Measurements from ENCODE around the gene KDM4E.
"Not testable (repeated sequence)": the region's sequence is repeated elsewhere in the genome, so short reads cannot be mapped to it uniquely, and the experiment has no call there.

Gene KDM4E

DNA sequence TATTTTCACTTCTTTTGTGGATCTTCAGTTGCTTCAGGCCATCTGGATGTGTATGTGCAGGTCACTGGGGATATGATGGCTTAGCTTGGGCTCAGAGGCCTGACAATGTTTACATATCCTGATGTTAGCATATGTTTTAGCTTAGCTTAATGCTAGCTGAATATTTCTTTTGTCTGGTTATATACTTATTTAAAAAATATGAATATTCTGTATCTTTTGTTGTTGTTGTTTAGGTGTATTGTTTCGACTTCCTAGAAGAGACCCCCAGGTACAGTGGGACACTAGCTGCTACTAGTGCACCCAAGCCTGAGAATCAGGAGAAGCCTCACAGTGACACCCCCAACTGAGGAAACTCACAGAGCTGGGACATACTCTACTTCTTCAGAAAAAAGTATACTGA is at the start of gene KDM4E:
KDM4E (plus strand) TSS at position 301 of the 400 bp plus-strand sequence. CDS start 300 bp downstream, outside the sequence.
- no peak for DNase-seq

DNA sequence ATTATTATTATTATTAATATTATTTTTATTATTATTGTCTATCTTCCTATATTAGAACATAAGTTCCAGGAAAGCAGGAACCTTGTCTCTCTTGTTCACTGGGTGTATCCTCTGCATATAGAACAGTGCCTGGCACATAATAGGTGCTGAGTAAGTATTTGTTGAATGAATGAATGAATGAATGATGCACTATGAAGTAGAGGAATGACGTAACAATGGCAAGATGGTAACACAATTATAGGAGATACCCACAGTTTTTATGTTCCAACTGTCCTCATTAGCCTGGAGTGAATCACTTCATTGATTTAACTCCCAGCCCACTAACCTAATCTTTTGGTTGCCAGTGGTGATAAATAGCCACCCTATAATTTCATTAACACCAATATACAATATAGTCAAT is 49.5 kb upstream of the KDM4E start:
- DNase-seq = no peak

DNA sequence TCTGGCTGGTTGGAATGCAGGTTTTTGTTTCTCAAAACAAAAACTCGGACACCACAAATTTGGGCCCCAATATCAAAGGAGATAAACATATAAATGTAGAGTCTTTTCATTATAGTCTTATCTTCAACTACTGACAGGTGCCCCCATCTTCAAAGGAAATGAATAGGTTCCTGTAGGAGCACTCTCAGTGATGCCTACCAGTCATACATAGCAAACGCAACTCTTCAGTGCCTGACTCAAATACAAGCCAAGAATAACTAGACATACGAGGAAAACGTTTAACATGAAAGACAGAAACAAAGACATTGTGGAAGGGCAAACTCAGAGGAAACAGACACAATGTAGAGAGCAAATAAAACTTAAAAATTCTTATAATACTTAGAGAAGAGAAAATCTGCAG is 37.7 kb upstream of the KDM4E start:
- DNase-seq = no peak

DNA sequence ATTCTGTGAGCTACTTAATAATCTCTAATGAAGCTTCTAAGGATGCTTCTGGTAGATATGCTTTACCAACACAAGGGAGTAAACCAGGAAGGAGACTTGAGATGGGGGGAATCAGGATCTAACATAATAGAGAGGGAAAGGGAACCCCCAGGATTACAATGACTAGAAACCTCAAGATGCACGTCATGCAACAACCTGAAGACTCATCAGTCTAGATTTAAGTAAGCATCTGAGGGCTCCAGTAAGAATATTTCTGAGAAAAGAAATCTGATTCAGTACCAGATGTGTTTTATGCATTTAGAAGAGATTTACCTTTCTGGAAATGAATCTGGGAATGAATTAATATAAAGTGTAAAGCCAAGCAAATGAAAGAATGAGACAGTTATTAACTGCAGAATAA is 36.3 kb upstream of the KDM4E start:
- DNase-seq = no peak

DNA sequence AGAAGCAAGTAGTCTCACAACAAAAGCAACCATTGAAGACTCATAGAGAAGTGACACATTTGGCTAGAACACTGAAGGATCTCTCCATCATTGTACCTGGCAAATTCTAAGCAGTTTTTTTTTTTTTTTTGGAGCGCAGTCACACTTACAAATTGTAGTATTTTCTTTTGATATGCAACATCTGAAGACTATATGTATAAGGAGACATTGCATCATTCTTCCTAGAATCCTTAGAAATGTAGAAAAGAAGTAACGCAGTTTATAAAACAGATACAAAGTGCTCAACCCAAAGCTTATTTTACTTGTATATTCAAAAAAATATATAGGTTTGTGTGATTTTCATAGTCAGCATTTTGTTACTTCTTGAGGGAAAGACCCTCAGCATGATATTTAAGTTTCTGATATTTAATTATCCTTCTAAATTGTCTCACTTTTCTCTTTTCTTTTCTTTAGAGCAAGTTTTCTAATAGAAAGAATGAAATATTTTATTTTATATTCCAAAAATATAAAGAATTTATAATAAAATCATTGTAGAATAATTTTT is 31.6 kb upstream of the KDM4E start:
- no peak for DNase-seq

DNA sequence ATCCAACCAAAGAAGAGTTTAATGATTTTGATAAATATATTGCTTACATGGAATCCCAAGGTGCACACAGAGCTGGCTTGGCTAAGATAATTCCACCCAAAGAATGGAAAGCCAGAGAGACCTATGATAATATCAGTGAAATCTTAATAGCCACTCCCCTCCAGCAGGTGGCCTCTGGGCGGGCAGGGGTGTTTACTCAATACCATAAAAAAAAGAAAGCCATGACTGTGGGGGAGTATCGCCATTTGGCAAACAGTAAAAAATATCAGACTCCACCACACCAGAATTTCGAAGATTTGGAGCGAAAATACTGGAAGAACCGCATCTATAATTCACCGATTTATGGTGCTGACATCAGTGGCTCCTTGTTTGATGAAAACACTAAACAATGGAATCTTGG is 27.6 kb upstream of the KDM4E start:
- DNase-seq = no peak

DNA sequence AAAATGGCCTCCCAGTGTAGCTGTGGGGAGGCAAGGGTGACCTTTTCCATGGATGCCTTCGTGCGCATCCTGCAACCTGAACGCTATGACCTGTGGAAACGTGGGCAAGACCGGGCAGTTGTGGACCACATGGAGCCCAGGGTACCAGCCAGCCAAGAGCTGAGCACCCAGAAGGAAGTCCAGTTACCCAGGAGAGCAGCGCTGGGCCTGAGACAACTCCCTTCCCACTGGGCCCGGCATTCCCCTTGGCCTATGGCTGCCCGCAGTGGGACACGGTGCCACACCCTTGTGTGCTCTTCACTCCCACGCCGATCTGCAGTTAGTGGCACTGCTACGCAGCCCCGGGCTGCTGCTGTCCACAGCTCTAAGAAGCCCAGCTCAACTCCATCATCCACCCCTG is 26.8 kb upstream of the KDM4E start:
- no peak for DNase-seq

DNA sequence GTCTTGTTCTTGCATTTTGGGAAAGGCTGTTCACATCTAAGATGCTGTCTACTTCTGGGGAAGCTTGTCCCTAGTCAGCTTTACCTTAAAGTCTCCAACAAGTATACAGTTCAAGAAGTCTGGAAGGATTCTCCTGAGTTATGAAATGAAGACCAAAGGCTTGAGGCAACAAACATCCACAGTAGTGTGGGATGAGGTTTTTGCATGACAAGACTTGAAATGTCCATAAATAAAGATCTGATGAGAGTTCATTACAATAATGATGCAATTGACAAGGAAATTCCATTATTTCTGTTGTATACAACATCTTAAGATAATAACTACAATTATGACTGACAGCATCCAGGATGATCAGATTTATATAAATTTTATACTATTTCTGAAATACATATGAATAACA is 21.3 kb upstream of the KDM4E start:
- no peak for DNase-seq

DNA sequence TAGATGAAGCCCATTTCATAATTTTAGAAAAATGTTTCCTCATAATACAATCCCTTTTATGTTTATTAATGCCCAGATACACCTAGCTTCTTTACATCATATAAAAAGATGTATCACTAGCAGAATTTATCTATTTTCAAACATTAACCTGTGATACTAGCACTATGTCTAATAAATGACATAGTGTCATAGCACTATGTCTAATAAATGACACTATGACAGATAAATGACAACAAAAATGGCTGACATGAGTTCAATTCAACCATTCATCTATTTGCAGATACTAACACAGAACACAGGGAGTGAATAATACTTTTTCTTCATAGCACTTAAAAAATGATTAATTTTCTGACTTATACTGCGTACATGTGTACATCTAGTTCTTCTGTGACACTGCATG is 19.4 kb upstream of the KDM4E start:
- no peak for DNase-seq

DNA sequence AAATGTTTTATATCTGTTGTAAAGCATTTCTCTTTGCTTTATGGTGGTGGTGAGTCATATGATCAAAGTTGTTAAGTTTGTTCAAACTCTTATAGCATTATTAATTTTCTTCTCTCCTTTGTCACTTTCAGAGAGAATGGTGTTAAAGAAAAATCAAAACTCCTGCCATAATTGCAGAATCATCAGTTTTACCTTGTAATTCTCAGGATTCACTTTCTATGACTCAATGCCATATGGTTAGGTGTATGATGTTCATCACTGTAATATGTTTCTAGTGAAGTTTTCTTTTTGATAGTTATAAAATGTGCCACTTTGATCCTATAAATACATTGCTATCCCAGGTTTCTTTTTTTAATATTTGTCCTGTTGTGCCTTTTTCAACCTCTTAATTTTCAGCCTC is 13.7 kb upstream of the KDM4E start:
- no peak for DNase-seq

DNA sequence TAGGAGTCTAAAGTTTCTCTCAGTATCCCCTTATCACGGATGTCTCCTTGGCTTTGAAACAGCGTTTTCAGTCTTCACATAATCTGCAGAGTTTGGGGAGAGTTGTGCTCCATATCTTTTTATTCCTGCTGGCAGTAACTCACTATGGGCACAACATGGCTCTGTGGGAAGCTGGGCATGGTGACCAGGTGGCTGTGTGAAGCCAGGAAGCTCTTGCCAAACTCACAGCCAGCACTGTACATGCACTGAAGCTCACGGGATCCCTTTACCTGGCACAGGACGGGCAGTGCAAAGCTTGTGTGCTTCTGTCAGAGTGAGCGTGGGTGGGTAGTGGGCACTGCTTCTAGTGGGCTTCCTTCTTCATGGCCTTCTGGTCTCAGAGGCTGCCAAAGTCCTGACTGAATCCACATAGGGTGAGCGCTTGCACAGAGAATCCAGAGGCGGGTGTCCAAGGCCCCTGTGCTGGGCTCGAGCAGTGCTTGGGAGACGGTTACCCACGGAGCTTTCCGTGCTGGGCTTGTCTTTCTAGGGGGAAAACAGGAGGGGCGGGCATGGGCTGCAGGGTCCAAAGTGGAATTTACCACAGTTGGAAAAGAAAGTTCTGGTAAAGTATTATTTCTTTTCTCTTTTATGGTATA is 10.8 kb upstream of the KDM4E start:
- no peak for DNase-seq

DNA sequence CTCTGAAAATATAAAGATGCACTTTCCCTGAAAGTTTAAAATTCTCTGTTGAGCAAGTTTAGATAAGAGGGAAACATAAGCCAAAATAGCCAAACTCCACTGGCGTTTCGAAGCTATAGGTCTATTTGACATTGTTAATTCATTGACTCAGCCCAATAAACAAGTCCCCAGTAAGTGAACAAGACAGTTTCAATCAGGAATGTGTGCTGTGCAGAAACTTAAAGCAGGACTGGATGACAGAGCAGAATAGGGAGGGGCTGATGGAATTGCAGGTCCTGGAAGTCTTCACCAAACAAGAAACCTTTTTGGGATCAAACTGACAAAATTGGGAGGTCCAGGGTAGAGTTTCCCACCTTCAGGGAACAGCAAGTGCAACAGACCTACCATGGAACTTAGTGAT is 8.9 kb upstream of the KDM4E start:
- DNase-seq = no peak

DNA sequence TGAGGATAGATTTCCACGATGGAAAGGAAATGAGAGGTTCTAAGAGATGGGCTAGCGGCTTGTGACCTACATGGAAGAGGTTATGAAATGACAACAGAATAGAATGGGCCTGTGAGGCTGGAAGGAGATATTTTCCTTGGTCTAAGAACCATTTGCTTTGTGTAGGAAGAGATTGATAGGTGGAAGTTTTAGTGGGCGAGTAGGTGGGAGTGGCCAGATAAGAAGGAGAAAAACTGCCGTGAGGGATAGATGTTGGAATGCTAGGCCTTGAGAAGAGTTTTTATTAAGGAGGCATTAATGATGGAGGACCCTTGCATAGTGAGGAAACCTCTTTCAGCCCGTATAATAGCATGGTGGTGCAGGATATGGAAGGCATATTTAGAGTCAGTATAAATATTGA is 3.6 kb upstream of the KDM4E start:
- not testable (repeated sequence) for DNase-seq

DNA sequence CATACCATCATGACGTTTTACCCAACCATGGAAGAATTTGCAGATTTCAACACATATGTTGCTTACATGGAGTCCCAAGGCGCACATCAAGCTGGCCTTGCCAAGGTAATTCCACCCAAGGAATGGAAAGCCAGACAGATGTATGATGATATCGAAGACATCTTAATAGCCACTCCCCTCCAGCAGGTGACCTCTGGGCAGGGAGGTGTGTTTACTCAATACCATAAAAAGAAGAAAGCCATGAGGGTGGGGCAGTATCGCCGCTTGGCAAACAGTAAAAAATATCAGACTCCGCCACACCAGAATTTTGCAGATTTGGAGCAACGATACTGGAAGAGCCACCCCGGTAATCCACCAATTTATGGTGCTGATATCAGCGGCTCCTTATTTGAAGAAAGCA is 536 bp downstream of the KDM4E start:
- DNase-seq = not testable (repeated sequence)

DNA sequence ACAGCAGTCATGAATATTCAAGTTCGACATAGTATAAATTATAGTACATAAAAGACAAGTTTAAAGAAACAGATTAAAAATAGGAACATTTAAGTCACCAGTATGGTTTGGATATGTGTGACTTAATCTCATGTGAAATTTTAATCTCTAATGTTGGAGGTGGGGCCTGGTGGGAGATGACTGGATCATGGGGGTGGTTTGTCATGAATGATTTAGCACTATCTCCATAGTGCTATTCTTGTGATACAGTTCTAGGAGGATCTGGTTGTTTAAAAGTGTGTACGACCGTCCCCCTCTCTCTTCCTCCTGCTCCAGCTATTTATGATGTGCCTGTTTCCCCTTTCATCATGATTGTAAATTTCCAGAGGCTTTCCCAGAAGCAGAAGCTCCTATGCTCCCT is 3.3 kb downstream of the KDM4E start:
- DNase-seq = no peak

DNA sequence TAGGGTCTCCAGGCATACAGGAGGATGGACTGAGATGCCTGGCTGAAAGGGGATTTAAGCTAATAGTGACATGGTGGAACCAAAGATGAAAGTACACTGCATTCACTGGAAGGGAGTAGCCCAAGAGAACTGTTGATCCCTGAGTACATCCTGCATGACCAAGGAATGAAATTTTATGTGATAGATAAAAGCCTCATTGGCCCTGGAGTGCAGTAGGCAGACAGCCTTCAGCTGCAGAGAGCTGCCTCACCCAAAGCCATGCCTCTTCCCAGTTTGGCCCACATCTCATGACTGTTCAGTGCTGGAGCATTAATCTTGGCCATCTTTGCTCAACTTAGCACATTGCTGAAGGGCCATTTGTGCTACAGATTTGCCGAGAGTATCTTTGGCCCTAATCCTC is 8.0 kb downstream of the KDM4E start:
- no peak for DNase-seq

DNA sequence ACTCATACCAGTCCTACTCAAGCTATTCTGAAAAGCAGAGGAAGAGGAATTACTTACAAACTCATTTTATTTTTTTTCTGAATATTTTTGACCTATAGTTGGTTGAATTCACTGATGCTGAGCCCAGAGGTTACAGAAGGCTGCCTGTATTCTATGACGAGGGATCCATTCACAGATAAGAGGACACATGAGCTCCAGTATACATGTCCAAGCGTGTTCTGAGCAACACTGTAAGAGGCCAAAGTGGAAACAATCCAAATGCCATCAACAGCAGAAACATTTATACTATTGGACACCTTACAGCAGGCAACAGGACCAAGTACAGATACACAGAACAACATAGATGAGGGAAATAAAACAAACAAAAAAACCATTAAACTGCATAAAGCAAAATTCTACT is 10.3 kb downstream of the KDM4E start:
- no peak for DNase-seq

DNA sequence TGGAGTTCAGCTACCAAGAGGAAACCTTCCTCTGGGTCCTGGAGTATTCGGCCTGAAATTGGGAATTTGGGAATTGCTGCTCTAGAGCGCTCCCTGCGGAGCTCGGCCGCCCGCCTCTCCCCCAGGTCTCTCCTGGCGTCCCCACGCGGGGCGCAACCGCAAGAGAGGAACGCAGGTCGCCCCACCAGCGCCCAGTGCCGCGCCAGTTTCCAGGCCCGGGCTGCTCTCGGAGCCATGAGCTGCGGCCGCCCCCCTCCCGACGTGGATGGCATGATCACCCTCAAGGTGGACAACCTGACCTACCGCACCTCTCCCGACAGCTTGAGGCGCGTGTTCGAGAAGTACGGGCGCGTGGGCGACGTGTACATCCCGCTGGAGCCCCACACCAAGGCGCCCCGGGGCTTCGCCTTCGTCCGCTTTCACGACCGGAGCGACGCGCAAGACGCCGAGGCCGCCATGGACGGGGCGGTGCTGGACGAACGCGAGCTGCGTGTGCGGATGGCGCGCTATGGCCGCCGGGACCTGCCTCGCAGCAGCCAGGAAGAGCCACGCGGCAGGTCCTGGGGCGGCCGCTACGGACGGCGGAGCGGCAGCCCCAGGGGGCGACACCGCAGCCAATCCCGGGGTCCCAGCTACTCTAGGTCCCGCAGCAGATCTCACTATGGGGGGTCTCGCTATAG is 12.4 kb downstream of the KDM4E start:
- DNase-seq = not testable (repeated sequence)

DNA sequence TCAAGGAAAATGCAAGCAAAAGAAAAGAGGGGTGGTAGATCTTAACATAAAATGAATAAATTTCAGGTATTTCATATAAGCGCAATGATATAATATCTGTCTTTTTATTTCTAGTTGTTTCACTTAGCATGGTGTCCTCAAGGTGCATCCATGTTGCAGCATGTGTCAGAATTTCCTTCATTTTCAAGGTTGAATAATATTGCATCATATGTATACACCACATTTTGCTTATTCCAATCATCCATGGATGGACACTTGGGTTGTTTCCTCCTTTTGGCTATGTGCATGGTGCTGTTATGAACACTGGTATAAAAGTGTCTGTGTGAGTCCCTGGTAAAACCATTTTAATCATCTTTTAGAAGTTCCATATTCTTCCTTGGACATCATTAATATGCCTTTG is 17.2 kb downstream of the KDM4E start:
- no peak for DNase-seq

DNA sequence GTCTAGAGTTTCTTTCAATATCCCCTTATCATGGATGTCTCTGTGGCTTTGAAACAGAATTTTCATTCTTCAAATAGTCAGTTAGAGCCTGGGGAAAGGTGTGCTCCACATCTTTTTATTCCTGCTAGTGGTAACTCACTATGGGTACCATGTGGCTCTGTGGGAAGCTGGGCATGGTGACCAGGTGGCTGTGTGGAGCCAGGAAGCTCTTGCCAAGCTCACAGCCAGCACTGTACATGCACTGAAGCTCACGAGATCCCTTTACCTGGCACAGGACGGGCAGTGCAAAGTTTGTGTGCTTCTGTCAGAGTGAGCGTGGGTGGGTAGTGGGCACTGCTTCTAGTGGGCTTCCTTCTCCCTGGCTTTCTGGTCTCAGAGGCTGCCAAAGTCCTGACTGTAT is 17.8 kb downstream of the KDM4E start:
- DNase-seq = no peak

DNA sequence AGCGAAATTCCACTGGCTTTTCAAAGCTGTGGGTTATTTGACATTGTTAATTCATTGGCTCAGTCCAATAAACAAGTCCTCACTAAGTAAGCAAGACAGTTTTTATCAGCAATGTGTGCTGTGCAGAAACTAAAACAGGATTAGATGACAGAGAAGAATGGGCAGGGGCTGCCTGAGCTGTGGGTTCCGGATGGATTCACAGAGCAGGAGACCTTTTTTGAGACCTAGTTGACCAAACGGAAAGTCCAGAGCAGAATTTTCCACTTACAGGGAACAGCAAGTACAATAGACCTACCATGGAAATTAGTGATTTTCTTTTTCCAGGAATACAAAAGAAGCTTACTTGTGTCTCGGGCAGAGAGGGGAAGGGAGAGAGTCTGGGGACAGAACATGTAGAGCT is 19.0 kb downstream of the KDM4E start:
- no peak for DNase-seq

DNA sequence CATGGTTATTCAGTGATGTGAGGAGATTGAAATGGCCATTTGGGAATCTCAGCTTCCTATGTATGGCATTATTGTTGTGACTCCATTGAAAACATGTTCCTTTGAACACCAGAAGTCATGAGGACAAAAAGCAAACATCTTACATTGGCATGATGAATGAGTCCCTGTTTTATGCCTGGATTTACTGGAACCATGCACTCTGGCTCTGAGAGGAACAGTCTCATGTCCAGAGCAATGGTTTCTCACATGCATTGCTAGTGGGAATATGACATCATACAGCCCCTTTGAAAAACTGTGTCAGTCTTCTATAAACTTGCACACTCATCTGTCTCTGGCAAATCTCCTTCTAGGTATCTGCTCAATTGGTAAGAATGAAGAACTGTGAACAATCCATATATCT is 20.8 kb downstream of the KDM4E start:
- no peak for DNase-seq

DNA sequence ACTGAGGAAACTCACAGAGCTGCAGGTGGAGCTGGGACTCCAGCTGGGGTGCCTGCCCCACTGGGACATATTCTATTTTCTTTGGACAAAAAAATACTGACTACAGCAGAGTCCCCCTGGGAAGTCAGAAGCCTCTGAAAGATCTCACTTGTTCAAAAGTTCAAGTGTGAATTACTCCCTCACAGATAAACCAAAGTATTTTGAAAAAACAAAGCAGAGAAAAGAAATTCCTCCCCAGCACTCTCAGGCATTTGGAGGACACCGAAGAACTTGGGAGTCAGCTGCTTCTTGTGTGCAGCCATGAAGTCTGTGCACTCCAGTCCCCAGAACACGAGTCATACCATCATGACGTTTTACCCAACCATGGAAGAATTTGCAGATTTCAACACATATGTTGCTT is 24.1 kb downstream of the KDM4E start, which contains the start of gene KDM4F:
KDM4F (plus strand) TSS at position 301 of the 400 bp plus-strand sequence.
- not testable (repeated sequence) for DNase-seq

DNA sequence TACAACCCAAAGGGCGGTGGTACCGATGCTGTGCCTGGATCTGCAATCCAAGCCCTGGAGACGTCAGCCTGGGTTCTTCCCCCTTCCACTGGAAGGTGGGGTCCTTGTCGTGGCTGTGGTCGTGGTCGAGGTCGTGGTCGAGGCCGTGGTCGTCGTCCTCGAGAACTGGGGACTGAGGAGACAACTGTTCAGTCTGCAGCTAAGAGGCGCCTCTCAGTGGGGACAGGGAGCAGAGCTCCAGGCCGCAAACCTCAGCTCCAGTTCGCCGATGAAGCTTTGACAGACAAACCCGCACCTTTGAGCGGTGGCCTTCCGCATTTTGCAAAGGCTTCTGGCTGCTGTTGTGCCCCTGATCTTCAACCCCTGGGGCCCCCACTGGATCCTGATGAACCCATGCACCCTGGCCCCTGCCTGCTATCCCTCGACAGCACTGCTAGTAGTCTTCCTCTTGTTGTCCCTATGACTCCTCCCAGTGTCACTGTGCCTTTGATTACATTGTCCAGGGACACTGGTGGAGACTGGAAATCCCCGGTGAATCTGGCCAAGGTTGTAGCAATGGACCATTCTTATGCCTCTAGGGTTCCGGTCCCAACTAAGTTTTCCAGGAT is 25.6 kb downstream of the KDM4E start:
- DNase-seq = no peak

All from NCI-H748 treated with DMSO at 0.1 percent for 48 hours (cell line).